Measurements from ENCODE around the gene AUH. TPM values are rescaled to one million over a fixed set of nuclear protein-coding genes. Genes with fewer than 3 reads are reported as not detected.
A peak's percentile ranks its signal among the peaks of the same experiment; 100 is the strongest.

The AUH gene
- total RNA-seq, 1 donor from 2014 or later = 17.3 TPM

- intact Hi-C loops (cut with DNase I) = no loop called here
- Histone ChIP-seq H3K27ac (no peak overlapping the region), H3K36me3 (no peaks in the 10 kb centered on the region), H3K9me3 (no peaks in the 10 kb centered on the region), H3K27me3 (ENCODE audit: low read depth) (no peaks in the 10 kb centered on the region), H3K4me1 (peaks cover 24% of the 10 kb centered on the region), H3K4me3 (no peak overlapping the region)
- ATAC-seq = peak in 1 of 2 donors; percentile 37
- TF ChIP-seq CTCF (IDR thresholded peaks at IDR 0.05) = no peak
- DNase-seq = no peak
These were observed 56.0 kb downstream of the AUH start for GRCh38 chr9:91305596-91306295.

GRCh38 chr9:91303741-91304415, 57.8 kb downstream of the AUH start:
- no peak for ATAC-seq
- intact Hi-C loops (cut with DNase I) = no loop called here
- H3K4me1 ChIP-seq = peaks cover 26% of the 10 kb centered on the region

GRCh38 chr9:91302831-91303230, 58.9 kb downstream of the AUH start:
- H3K27me3 ChIP-seq (ENCODE audit: low read depth) = no peaks in the 10 kb centered on the region
- peak; percentile 64 to 83 for ATAC-seq
- H3K4me1 ChIP-seq = peaks cover 36% of the 10 kb centered on the region
- H3K36me3 ChIP-seq = no peaks in the 10 kb centered on the region
- intact Hi-C loops (cut with DNase I) = no loop called here
- TF ChIP-seq CTCF (IDR thresholded peaks at IDR 0.05) = no peak
- H3K4me3 ChIP-seq = peak overlapping the region; percentile 17
- H3K27ac ChIP-seq = peak overlapping the region; percentile 8
- no peak for DNase-seq
- no peaks in the 10 kb centered on the region for H3K9me3 ChIP-seq

More at GRCh38 chr9:91303741-91304415, 57.8 kb downstream of the AUH start:
- H3K9me3 ChIP-seq = no peaks in the 10 kb centered on the region
- no peak overlapping the region for H3K4me3 ChIP-seq
- H3K27me3 ChIP-seq (ENCODE audit: low read depth) = no peaks in the 10 kb centered on the region
- peak overlapping the region; percentile 8 for H3K27ac ChIP-seq
- H3K36me3 ChIP-seq = no peaks in the 10 kb centered on the region
- no peak for DNase-seq
- no peak for TF ChIP-seq CTCF (IDR thresholded peaks at IDR 0.05)

GRCh38 chr9:91301161-91301560, 60.6 kb downstream of the AUH start:
- no peak overlapping the region for H3K4me3 ChIP-seq
- intact Hi-C loops (cut with DNase I) = no loop called here
- peaks cover 45% of the 10 kb centered on the region for H3K4me1 ChIP-seq
- no peak for TF ChIP-seq CTCF (IDR thresholded peaks at IDR 0.05)
- H3K36me3 ChIP-seq = no peaks in the 10 kb centered on the region
- H3K9me3 ChIP-seq = no peaks in the 10 kb centered on the region
- DNase-seq (no peak), ATAC-seq (no peak)
- no peak overlapping the region for H3K27ac ChIP-seq
- no peaks in the 10 kb centered on the region for H3K27me3 ChIP-seq (ENCODE audit: low read depth)

- Histone ChIP-seq H3K4me1 (peaks cover 40% of the 10 kb centered on the region), H3K36me3 (peaks cover 27% of the 10 kb centered on the region), H3K27ac (no peak overlapping the region), H3K9me3 (no peaks in the 10 kb centered on the region), H3K4me3 (no peak overlapping the region), H3K27me3 (ENCODE audit: low read depth) (no peaks in the 10 kb centered on the region)
- no peak for DNase-seq
- intact Hi-C loops (cut with DNase I) = no loop called here
- ATAC-seq = peak; percentile 42 to 51
- TF ChIP-seq CTCF (IDR thresholded peaks at IDR 0.05) = no peak
These were observed 63.4 kb downstream of the AUH start for GRCh38 chr9:91298311-91298710.
